Measurements from ENCODE around the gene AKR1D1.

AKR1D1 gene

DNA sequence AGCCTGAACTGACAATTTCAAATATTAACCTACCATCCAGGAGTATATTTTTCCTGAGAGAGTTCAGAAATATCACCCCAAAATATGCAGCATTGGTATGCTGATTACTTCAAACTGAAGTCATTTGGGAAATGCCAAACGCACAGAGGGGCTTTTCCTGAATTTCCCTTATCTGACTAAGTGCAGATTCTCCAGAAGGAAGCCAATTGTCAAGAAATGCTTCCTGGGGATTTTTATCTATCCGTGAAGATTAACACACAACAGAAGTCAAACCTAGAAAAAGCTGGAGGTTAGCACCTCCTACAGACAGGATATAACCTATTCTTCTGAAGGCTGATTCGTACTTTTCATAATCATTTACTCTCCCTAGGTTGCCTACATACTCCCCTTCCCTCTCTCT lies 91.0 kb downstream of the AKR1D1 start:
- TF ChIP-seq, protein P1, sequence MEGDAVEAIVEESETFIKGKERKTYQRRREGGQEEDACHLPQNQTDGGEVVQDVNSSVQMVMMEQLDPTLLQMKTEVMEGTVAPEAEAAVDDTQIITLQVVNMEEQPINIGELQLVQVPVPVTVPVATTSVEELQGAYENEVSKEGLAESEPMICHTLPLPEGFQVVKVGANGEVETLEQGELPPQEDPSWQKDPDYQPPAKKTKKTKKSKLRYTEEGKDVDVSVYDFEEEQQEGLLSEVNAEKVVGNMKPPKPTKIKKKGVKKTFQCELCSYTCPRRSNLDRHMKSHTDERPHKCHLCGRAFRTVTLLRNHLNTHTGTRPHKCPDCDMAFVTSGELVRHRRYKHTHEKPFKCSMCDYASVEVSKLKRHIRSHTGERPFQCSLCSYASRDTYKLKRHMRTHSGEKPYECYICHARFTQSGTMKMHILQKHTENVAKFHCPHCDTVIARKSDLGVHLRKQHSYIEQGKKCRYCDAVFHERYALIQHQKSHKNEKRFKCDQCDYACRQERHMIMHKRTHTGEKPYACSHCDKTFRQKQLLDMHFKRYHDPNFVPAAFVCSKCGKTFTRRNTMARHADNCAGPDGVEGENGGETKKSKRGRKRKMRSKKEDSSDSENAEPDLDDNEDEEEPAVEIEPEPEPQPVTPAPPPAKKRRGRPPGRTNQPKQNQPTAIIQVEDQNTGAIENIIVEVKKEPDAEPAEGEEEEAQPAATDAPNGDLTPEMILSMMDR (IDR thresholded peaks at IDR 0.05), result no peak

DNA sequence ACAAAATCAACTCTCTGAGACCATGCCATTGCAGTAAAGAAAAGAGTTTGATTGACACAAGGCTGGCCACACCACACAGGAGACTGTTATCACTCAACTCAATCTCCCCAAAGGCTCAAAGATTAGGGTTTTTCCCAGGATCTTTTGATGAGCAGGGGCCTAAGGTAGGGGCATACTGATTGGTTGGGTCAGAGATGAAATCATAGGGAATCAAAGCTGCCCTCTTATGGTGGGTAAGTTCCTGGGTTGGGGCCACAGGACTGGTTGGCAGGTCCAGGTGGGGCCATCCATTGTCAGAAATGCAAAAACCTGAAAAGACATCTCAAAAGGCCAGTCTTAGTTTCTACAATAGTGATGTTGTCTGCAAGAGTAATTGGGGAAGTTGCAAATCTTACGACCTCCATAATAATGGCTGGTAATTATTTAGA lies 91.6 kb downstream of the AKR1D1 start:
- TF ChIP-seq, protein P1 (IDR thresholded peaks at IDR 0.05), result no peak

Data from LNCAP (cell line).